Dedifferentiated amniotic fluid mesenchymal stem cell (primary cell): ENCODE data around the gene ARHGEF19.
"Not testable (repeated sequence)": the region's sequence is repeated elsewhere in the genome, so short reads cannot be mapped to it uniquely, and the experiment has no call there.

Experiments
- DNase-seq: peaks from one replicate; pipeline ENCODE4 v3.0.0-alpha.2; 2016; ENCODE audit errors: extremely low spot score

Gene ARHGEF19

DNA sequence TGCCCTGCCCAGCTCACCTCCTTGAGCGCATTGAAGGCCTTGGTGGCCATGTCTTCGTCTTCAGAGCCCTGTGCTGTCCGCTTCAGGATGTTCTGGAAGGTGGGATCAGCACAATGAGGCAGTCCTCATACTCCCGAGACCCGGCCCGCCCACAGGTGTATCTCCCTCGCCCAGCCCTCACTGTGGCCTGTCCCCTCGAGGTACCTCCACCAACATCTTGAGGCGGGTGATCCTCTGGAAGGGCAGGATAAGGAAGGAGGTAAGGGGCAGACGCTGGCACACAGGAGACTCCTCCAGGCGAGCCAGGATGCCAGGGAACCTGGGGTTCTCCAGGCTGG, 7.1 kb downstream of the ARHGEF19 start:
- no peak for DNase-seq

DNA sequence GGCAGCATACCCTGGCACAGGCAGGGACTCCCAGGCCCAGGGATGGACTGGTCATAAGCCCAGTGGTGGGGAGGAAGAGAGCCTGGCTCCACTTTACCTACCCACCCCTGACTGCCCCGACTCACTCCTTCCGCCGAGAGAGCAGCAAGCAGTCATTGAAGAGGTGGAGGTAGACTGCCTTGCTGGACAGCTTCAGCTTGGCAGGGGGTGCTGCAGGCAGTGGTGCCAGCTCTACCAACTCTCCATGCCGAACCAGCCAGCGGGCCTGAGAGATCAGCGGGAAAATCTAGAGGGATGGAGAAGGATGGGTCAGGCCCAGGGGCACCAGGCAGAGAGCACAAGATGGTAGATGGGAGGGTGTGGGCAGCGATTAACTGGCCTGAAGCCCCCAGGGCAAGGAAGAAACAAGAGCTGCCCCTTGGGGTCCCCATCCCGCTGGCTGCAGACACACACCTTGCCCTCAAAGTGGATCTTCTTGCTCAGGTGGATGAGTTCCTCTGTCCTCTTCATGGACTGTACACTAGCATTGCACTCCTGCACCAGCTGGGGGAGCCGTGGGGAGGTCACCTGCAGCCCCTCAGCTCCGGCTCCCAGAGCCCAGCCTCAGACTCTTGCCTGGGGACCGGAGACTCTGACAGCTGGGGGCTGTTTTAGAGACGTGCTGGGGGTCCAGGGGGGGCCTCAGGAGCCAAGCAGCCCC, 7.7 kb downstream of the ARHGEF19 start:
- no peak for DNase-seq

DNA sequence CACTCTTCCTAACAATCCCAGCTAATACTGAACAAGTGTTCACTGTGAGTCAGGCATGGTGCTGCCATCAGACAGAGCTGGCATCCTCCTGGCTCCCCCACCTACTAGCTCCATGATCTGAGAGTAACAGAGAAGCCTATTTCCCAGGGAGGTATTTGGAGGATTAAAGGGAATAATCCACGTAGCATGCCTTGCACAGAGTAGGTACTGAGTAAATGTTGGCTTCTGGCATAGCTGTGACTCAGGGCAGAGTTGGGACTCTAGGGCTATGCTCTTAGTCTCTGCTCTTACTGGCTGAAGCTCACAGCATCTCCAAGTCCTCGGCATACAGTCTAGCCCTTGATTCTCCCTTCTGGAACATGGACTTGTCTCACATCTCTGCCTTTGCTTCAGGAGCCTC, 8.2 kb downstream of the ARHGEF19 start:
- DNase-seq: no peak

DNA sequence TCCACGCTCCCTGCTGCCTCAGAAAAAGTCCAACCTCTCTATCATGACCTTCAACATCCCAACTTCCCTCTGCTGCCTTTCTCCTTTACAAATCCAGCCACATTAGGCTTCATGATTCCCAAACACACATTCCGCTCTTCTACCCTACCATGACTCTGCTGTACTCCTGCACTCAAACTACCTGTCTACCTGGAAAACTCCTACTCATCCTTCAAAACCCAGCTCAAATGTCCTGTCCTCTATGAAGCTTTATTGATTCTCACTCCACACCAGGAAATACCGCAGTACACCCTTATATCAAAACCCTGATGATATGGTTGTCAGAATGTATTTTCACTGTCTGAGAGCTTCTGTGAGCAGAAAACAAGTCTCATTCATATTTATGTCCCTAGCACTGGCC, 8.9 kb downstream of the ARHGEF19 start:
- no peak for DNase-seq

DNA sequence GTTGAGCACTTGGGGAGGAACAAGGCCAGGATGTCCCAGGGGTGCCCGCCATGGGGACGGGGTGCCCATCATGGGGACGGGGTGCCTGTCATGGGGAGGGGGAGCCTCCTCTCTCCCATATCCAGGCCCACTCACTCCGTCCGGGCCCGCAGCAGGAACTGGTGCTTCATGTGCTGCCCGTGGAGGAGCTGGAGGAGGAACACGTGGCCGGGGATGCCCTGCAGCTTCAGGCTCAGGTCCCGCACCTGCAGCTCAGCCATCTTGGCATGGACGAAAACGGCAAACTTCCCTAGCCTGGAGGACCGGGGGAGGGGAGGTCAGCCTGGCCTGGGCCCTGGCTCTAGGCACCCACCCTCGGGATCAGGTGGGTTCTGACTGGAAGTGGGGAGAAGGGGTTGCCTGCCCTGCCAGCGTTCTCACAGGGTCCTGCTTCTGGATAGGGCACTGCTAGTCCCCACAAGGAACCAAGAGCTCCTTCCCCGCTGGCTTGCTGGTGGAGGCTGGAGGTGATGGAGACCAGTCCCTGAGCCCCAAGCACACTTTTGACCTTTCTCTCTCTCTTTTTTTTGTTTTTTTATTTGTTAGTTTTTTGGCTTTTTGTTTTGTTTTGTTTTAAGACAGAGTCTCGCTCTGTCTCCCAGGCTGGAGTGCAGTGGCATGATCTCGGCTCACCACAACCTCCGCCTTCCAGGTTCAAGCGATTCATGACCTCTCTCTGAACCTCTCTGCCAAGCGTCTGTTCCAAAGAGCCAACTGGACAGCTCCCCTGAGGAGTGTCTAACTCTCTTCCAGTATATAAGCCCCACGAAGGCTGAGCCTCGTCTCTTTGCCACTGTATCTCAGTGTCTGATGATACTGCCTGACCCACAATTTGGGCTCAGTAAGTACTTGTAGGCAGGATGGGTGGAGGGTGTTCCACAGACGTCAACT, 9.9 kb downstream of the ARHGEF19 start:
- no peak for DNase-seq

DNA sequence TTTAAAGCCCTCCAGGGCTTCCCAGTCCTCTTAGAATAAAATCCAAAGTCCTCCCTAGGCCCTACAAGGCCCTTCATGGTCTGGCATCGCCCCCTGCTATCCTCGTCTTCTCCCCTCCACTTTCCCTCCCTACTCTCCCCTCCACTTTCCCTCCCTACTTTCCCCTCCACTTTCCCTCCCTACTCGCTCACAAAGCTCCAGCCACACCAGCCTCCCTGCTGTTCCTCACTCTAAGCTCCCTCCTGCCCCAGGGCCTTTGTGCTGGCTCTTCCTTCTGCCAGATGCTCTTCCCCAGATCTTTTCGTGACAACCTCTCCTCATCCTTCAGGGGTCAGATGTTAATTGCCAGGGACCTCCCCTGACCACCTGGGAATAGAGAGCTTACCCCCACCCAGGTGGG, 12.8 kb downstream of the ARHGEF19 start:
- no peak for DNase-seq

DNA sequence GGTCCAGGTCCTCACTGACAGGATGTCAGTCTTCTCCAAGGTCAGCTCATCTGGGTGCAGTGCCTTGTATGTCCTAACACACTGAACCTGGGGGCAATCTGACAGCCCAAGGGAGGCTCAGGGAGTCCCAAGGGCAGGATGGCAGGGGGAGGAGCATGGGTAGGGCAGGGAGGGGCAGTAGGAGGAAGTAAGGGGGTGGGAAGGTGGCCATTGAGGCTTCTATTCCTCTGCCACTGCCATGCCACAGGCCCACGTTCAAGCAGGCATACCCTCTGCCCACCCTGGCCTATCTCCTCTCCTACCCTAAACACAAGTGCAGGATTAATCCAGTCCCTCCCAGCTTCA, 13.3 kb downstream of the ARHGEF19 start:
- no peak for DNase-seq

DNA sequence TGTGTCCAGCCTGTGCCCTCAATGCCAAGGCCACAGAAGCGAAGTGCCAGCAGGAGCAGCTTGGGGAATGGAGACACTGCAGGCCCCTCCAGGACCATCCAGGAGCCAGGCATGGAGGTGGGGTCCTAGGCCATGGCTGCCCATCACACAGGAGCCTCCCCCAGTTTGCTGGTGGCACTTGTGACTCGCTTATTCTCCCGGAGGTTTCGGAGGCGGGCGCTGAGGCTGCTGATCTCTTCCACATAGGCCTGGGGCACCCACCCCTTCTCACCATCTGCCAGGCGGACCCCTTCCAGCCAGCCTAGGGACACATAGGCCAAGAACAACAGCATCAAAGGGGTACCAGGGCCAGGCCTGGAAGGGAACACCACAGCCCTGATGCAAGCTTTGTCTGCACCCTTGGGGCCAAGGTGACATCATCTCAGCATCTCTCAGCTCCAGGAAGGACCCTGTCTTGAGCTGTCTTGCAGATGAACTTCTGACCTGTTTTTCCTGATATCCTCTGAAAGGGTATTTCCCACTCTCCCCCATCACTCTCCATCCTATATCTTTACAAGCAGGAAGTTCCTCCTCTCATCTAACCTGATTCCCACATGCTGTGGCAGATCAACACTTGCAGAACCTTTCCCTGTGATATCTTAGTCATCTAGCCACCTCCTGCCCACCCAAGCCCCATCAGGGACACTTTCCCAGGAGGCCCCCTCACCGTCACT, 13.9 kb downstream of the ARHGEF19 start:
- no peak for DNase-seq

DNA sequence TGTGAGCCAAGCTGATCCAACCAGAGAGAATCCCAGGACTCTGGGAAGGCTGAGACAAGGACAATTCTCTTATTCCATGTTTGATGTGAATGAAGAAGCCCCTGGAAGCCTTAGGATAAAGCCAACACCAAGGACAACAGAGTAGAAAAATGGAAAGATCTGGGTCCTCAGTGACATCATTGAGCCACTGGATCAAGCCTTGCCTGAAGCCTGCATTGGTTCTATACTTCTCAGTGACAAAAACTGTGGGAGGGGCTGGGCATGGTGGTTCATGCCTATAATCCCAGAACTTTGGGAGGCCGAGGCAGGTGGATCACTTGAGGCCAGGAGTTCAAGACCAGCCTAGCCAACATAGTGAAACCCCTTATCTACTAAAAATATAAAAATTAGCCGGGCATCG, 15.6 kb downstream of the ARHGEF19 start:
- no peak for DNase-seq

DNA sequence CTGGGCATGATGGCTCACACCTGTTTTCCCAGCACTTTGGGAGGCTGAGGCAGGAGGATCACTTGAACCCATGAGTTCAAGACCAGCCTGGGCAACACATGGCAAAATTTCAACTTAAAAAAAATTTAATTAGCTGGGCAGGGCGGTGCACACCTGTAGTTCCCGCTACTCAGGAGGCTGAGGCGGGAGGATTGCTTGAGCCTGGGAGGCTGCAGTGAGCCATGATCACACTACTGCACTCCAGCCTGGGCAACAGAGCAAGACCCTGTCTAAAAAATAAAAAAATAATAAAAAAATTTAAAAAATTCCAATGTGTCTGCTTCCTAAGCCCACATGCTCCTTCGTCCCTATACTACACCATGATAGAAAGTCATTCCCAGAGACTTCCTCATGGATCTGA, 16.3 kb downstream of the ARHGEF19 start:
- not testable (repeated sequence) for DNase-seq

DNA sequence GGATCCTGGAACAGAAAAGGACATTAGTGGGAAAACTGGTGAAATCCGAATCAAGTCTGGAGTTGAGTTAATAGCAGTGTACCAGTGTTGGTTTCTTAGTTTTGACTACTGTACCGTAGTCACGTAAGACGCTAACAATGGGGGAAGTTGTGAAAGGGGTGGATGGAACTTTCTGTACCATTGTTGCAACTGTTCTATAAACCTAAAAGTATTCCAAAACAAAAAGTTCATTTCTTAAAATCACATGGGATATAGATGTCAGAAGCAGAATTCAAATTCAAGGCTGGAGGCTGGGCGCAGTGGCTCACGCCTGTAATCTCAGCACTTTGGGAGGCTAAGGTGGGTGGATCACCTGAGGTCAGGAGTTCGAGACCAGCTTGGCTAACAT, 16.9 kb downstream of the ARHGEF19 start:
- DNase-seq: no peak

DNA sequence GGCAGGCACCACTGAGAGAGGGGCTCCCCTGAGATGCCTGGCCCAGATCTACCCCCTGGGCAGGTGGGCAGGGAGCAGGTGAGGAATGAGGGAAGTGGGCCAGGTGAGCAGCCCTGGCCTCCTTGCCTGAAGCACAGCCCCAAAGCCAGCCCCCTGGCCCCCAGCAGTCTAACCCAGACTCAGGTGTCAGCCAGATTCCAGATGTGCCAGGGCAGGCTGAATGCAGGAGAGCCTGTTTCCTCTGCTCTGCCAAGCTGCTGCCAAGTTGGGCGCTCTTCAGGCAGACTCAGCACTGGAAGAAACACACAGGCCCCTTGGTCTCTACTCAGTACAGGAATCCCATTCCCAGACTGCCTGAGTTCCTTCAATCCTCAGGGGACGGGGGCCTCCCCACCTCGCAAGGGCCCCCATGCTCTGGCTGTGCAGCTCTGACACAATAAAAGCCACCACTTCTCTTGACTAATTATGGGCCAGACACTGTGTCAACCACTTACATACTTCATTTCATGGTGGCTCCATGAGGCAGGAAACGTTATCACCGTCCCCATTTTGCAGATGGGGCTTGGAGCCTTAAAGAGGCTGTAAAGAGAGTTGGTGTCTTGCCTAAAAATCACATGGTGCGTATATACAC, 20.4 kb downstream of the ARHGEF19 start:
- DNase-seq: no peak

DNA sequence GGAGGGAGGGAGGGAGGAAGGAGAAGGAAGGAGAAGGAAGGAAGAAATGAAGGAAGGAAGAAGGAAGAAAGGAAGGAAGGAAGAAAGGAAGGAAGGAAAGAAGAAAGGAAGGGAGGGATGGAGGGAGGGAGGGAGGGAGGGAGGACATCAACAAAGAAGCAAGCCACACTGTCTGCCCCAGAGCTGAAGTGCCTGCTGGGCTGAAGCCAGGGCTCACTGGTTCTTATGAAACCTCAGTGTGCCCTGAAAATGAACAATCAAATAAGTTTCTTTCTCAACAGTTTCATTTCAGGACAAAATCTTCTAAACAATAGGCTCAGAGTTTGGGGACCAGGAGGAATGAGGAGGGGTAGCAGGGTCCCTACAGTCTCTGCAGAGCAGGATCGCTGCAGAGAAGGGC, 21.1 kb downstream of the ARHGEF19 start:
- no peak for DNase-seq

DNA sequence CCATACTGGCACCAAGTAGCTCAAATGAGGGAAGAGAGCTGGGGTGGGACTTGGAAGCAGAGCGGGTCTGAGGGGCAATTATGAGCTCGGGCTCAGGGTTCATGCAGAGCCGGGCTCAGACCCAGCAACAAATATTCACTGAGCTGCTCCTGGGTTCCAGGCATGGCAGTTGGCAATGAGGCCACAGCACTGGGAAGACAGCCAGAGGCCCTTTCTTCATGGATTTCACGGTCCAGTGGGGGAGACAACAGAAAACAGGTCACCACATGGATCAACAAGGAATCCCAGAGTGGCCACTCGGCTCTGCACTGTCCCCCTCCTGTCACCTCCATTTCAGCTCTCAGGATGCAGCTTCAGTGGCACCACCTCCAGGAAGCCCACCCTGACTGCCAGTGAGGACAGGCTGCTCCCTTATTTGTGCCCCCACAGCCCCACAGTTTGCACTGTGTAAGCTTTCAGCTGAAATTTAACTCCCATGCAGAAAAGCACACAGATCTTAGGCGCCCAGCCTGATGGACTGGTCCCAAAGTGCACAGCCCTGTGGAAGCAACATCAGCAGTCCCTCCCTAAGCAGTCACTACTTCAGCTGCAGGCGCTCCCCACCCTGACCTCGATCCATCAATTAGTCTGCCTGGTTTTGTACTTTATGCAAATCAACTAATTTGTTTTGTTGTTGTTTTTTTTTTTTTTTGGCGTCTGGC, 22.4 kb downstream of the ARHGEF19 start:
- DNase-seq: peak; percentile 47

DNA sequence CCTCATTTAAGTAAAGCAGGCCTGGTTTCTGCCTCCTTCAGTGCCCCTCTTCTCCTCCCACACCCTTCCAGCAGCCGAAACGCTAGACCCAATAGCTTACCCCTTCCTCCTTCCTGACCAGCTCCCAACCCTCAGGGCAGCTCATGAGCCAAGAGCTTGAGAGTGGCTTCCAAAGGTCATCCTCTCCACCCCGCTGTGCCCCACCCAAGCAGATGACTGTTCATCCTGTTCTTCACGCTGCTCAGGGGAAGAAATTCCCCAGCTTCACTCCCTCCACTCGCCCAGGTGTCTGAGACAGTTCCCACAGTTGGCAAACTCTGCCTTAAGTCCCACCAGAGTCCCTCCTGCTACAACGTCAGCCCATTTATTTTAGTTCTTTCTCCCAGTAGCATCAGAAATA, 23.4 kb downstream of the ARHGEF19 start:
- no peak for DNase-seq

DNA sequence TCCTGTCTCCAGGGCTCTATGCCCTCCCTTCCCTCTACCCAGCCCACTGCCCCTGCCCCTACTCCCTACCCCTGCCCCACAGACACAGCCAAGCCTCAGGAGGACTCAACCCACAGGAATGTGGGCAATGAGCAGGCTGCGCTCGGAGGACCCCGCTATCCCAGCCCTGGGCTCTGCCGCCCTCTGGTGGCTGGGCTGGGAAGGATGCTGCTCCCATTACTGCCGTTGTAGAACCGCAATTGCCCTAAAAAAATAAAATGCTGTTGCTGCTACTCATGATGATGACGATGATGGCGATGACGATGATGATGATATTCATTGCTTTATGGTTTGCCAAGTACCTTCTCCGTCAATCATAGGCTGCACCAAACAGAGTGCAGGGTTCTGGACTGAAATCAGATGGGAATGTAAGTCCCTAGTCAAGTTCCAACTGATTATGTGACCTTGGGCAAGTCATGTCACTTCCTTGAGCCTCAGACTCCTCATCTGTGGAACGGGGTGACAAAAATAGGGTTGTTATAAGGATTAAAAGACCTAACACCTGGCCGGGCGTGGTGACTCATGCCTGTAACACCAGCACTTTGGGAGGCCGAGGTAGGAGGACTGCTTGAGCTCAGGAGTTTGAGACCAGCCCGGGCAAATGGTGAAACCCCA, 24.6 kb downstream of the ARHGEF19 start:
- DNase-seq: peak; percentile 85

DNA sequence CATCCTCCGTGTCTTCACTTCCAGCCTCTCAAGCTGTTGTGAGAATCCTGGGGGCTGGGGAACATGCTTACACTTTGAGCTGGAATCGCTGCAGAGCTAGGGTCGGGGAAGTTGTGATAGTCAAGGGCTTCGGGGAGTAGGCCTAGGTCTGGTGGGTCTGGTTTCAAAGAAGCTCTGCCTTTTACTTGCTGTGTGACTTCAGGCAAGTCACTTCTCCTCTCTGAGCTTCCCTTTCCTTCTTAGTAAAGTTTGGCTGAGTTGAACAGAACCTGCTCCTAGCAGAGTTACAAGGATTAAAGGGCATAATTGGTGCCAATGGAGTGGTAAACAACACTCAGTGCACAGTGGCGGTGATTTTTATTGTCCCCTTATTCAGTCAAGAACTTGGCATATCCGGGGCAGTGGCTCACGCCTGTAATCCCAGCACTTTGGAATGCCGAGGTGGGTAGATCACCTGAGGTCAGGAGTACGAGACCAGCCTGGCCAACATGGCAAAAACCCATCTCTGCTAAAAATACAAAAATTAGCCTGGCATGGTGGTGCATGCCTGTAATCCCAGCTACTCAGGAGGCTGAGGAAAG, 25.7 kb downstream of the ARHGEF19 start:
- DNase-seq: no peak

DNA sequence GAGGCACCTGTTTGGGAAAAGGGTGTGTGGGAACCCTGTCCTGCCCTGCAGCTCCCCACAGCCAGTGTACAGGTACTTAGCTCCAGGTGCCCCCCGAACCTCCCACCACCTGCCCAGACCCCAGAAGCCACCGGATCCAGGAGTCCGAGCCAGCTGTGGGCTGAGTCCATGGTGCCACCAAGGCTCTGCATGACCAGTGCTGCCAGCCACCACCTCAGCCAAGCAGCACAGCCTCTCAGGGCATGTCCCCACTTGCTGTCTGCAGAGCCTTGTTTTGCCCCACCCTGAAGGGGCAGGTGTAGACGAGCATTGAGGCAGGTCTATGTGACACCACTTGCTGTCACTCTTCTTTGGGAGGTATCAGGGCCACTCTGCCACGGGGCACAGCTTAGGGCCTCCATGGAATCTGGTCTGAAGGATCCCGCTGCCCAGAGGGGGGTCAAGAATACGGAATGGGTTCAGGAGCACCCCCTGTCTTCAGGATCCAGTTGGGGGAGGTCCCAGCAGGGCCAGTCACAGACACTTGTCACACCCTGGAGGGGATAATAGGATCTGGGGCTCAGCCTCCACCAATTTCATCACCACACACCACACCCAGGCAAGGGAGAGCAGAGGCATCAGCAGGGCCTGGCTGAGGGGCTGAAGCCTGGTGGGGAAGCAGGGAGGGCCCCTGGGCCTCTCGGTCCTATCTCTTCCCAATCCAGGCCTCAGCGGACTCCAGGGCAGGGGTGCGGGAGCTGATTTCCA, 27.7 kb downstream of the ARHGEF19 start:
- no peak for DNase-seq

DNA sequence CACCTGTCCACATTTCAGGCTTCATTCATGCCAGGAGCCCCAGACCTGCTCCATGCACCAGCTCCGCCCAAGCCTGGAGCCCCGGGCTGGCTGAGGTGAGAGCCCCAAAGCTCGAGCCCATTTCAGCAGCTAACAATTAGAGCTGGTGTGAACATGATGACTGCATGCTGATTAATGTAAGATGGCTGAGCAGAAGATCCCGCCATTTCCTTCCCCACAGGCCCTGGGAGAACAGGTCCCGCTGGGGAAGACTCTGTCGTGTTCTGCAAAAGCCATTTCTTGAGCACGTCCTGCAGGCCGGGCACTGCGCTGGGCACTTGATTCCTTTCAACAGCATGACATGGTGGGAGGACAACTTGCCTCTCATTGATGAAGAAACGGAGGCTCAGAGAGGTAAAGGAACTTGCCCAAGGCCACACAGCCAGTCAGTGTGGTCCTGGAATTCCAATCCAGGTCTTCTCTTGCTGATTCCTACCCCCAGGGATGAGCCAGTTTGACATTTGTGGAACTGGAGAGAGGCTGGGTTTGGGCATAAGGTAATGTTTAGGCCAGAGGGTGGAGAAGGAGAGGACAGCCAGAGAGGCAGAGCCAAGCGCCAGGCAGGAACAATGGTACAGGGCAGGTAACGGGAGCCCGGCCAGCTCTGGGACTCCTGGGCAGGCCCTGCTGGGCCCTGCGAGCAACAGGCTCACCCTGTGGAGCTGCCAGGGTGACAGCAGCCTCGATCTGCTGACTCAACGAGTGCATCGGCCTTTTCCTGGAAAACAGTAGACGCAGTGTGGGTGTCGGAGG, 28.5 kb downstream of the ARHGEF19 start:
- DNase-seq: no peak
